Measurements from ENCODE around the gene TBP.

GRCh38 chr6:170512249-170512648, 41.9 kb upstream of the TBP start:
- TF ChIP-seq CTCF (IDR thresholded peaks at IDR 0.05) (no peak), POLR2A (IDR thresholded peaks at IDR 0.05) (no peak), POLR2AphosphoS5 (IDR thresholded peaks at IDR 0.05) (no peak)

Data from prostate gland (tissue), 2 donors.